Uterus (tissue), 4 donors: ENCODE data around the gene PRPF40A. TPM values are rescaled to one million over a fixed set of nuclear protein-coding genes. Genes with fewer than 3 reads are reported as not detected.
"Not testable (repeated sequence)": the region's sequence is repeated elsewhere in the genome, so short reads cannot be mapped to it uniquely, and the experiment has no call there.

Experiments used
- DNase-seq, 2 donors: peaks; one replicate each; pipeline ENCODE4 v3.0.0-alpha.2; 2019 to 2020
- H3K27ac ChIP-seq, 2 donors: fragments of 200-600 bp; sonication (generic); 1 replicate in 1 of 2; 2 replicates in 1 of 2; pipeline ENCODE4 v1.5.1; 2016 to 2018
- H3K27me3 ChIP-seq, 2 donors: fragments of 200-600 bp; sonication (generic); one replicate each; pipeline ENCODE4 v1.5.1; 2018 to 2019; ENCODE audit warnings: control low read depth in 1 of 2
- H3K36me3 ChIP-seq, 2 donors: fragments of 200-600 bp; sonication (generic); one replicate each; pipeline ENCODE4 v1.5.1; 2019; ENCODE audit warnings: control low read depth in 1 of 2
- H3K4me1 ChIP-seq, 2 donors: fragments of 200-600 bp; sonication (generic); one replicate each; pipeline ENCODE4 v1.5.1; 2018 to 2019; ENCODE audit warnings: control low read depth in 1 of 2
- H3K4me3 ChIP-seq, 2 donors: fragments of 200-600 bp; sonication (generic); 1 replicate in 1 of 2; 2 replicates in 1 of 2; pipeline ENCODE4 v1.5.1; 2018 to 2019; ENCODE audit warnings: mild to moderate bottlenecking in 1 of 2
- H3K9me3 ChIP-seq, 2 donors: fragments of 200-600 bp; sonication (generic); one replicate each; pipeline ENCODE4 v1.5.1; 2019; ENCODE audit warnings: control low read depth in 1 of 2
- CTCF ChIP-seq, 4 experiments: fragments of 200-600 bp in 2 of 4; fragments of 450-650 bp in 2 of 4; sonication (generic) in 2 of 4; IDR thresholded peaks; one replicate each; pipeline ENCODE4 v1.5.1; 2016 to 2019; ENCODE audit warnings: antibody characterized with exemption in 4 of 4, mild to moderate bottlenecking in 2 of 4, moderate library complexity in 1 of 4
- POLR2A ChIP-seq, 2 donors: fragments of 450-650 bp; IDR thresholded peaks; one replicate each; pipeline ENCODE4 v1.6.1; 2016; ENCODE audit warnings: antibody characterized with exemption in 2 of 2, mild to moderate bottlenecking in 1 of 2, moderate library complexity in 1 of 2
- intact Hi-C: fragments of 100-400 bp; cut with DNase I; formaldehyde crosslinking; loops from one replicate; pipeline ENCODE4 v1.15.1; 2023; ENCODE audit warnings: low total_unique reads
- total RNA-seq, 4 donors: library from RNA; depleted of rRNA in 3 of 4; stranded (reverse); fragments of >200 nt in 3 of 4; gene quantifications; one replicate each; pipeline versions ENCODE4 v1.1.0 to v1.2.4, GENCODE V29; 2014 to 2023
- donor health status: DM: yes; HTN: yes; CAD: no.

PRPF40A gene
- total RNA-seq, 4 donors from 2014 or later, result 69.1 to 151 (median 85.3) TPM

DNA sequence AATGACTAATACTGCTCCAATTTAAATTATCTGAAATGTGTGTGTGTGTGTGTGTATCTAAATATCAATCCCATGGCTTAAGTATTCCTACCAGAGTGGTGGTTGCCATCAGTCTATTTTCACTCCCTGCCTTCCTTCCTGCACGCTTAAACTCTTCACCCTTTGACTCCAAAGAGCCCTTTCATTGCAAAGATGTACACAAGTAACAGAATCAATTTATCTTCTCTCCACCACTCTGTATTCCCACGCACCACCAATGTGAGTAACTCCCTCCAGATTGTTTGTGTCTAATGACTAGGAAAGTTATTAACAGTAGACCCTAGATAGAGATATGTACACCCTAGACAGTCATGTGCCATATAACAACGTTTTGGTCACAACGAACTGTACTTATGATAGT lies 44.0 kb upstream of the PRPF40A start:
- no peaks in the 10 kb centered on the region for H3K36me3 ChIP-seq
- intact Hi-C loops, result no loop called here

DNA sequence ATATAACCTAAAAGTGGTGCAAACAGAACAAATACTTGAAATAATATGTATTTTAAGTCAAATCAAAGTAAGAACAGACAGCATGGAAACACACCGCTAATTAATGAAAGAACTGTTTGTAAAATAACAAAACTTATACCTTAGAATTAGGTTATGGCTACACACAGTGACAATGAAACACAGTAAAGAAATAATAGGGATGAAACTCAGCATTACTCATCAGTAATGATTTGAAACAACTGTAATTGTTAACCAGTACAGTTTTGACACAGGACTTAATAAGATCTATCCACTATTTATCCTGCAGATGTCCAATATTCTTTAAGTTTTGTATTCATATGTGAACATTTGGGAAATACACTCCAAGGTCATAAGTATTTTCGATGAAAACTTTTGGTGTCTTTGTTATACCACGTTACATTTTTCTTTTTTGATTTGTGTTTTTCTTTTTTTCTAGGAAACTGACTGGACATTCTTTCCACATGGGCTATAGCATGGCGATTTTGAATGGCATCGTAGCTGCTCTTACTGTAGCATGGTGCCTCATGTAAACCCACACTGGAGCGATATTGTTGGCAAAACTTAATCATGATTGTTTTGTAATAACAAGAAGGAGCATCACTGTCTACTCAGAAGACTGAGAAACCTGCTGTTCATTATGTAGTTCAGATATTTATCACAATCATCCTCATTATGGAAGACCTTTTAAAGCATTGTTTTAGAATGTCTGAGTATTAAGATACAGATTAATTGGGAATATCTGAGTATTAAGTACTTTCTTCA lies 42.2 kb upstream of the PRPF40A start:
- Histone ChIP-seq H3K27me3 (no peaks in the 10 kb centered on the region), H3K9me3 (no peaks in the 10 kb centered on the region), H3K36me3 (no peaks in the 10 kb centered on the region), H3K4me1 (no peaks in the 10 kb centered on the region), H3K4me3 (no peak overlapping the region), H3K27ac (no peak overlapping the region)
- intact Hi-C loops, result no loop called here
- TF ChIP-seq CTCF (IDR thresholded peaks at IDR 0.05), result no peak
- no peak for TF ChIP-seq POLR2A (IDR thresholded peaks at IDR 0.05)
- DNase-seq, result no peak

More for the DNA sequence above, 44.0 kb upstream of the PRPF40A start:
- H3K27me3 ChIP-seq, result no peaks in the 10 kb centered on the region
- TF ChIP-seq CTCF (IDR thresholded peaks at IDR 0.05) (no peak), POLR2A (IDR thresholded peaks at IDR 0.05) (no peak)
- no peak overlapping the region for H3K27ac ChIP-seq
- H3K4me3 ChIP-seq, result no peak overlapping the region
- no peaks in the 10 kb centered on the region for H3K4me1 ChIP-seq
- no peaks in the 10 kb centered on the region for H3K9me3 ChIP-seq
- no peak for DNase-seq

DNA sequence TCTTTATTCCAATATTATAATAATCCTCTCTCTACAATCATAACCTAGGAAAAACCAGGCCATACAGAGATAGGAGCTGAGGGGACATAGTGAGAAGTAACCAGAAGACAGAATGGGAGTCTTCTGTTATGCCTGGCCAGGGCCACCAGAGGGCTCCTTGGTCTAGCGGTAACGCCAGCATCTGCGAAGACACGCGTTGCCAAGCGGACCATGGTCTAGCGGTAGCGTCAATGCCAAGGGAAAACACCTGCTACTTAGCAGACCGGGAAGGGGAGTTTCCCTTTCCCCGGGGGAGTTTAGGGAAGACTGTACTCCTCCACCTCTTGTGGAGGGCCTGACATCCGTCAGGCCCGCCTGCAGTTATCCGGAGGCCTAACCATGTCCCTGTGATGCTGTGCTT lies 37.8 kb upstream of the PRPF40A start:
- intact Hi-C loops, result no loop called here
- no peak overlapping the region for H3K27ac ChIP-seq
- no peaks in the 10 kb centered on the region for H3K27me3 ChIP-seq
- H3K4me1 ChIP-seq, result no peaks in the 10 kb centered on the region
- TF ChIP-seq POLR2A (IDR thresholded peaks at IDR 0.05), result no peak
- peak in 3 of 4 experiments; percentile 11 to 13 (median 12) for TF ChIP-seq CTCF (IDR thresholded peaks at IDR 0.05)
- peak in 1 of 2 donors; percentile 43 for DNase-seq
- no peaks in the 10 kb centered on the region for H3K36me3 ChIP-seq
- H3K4me3 ChIP-seq, result no peak overlapping the region
- H3K9me3 ChIP-seq, result no peaks in the 10 kb centered on the region

- H3K9me3 ChIP-seq, H3K4me3 ChIP-seq, H3K27ac ChIP-seq, H3K27me3 ChIP-seq, H3K4me1 ChIP-seq, intact Hi-C loops, H3K36me3 ChIP-seq, DNase-seq: not testable (repeated sequence)
Measured at GRCh38 chr2:152747751-152748150, 30.5 kb upstream of the PRPF40A start.

- TF ChIP-seq POLR2A (IDR thresholded peaks at IDR 0.05) (no peak), CTCF (IDR thresholded peaks at IDR 0.05) (peak in 2 of 4 experiments; percentile 20 to 33)
- DNase-seq, result no peak
- no peaks in the 10 kb centered on the region for H3K9me3 ChIP-seq
- no peak overlapping the region for H3K27ac ChIP-seq
- no peaks in the 10 kb centered on the region for H3K36me3 ChIP-seq
- no peaks in the 10 kb centered on the region for H3K4me1 ChIP-seq
- H3K4me3 ChIP-seq, result no peak overlapping the region
- intact Hi-C loops, result no loop called here
- H3K27me3 ChIP-seq, result no peaks in the 10 kb centered on the region
Measured at GRCh38 chr2:152743002-152743401, 25.7 kb upstream of the PRPF40A start.
